ENCODE measurements around the gene KCNC3. TPM values are rescaled to one million over a fixed set of nuclear protein-coding genes. Genes with fewer than 3 reads are reported as not detected.

The KCNC3 gene
- total and polyA plus RNA-seq, 2 experiments from 2014 or later: 1.3 to 3.4 TPM

GRCh38 chr19:50331221-50331993 is 2.2 kb upstream of the KCNC3 start:
- no peak overlapping the region for H3K27ac Mint-ChIP-seq
- peaks cover 26% of the 10 kb centered on the region for H3K4me1 ChIP-seq (ENCODE audit: insufficient read depth)

More at GRCh38 chr19:50331221-50331993, 2.2 kb upstream of the KCNC3 start:
- DNase-seq (ENCODE audit: low spot score) (peak; percentile 94), ATAC-seq (no peak)
- Histone ChIP-seq H3K27me3 (ENCODE audit: insufficient read depth) (peaks cover 25% of the 10 kb centered on the region), H3K79me2 (replicated peaks; ENCODE audit: insufficient read depth) (peaks cover 16% of the 10 kb centered on the region), H3K4me3 (peak overlapping the region; percentile 88), H3K27ac (ENCODE audit: low read depth) (peak overlapping the region; percentile 100), H3K36me3 (ENCODE audit: insufficient read depth) (no peaks in the 10 kb centered on the region), H4K20me1 (replicated peaks; ENCODE audit: insufficient read depth) (peaks cover 12% of the 10 kb centered on the region; the same call in 1 of the 2 replicates), H3K9me2 (ENCODE audit: insufficient read depth) (0 out of 2 replicates have a peak, but pooled peaks cover 3% of the 10 kb centered on the region), H3K4me2 (peak overlapping the region; percentile 98), H3F3A (replicated peaks; ENCODE audit: low read depth) (peaks cover 21% of the 10 kb centered on the region), H2AFZ (no peak overlapping the region)
- H3K9me3 Mint-ChIP-seq: peaks cover 85% of the 10 kb centered on the region
- H3K36me3 Mint-ChIP-seq (ENCODE audit: low read depth): peaks cover 60% of the 10 kb centered on the region
- H3K27me3 Mint-ChIP-seq (ENCODE audit: insufficient read depth, low read depth, poor library complexity): peaks cover 18% of the 10 kb centered on the region
- TF ChIP-seq CREB1 (CRISPR knock-in tag; IDR thresholded peaks at IDR 0.05; ENCODE audit: low read depth): no peak
- no peak for TF ChIP-seq EZH2 (IDR thresholded peaks at IDR 0.05; ENCODE audit: low read depth, unreplicated experiment)
- no peak for TF ChIP-seq ZNF462 (CRISPR knock-in tag; IDR thresholded peaks at IDR 0.05)
- no peaks in the 10 kb centered on the region for H3K4me1 Mint-ChIP-seq
- no peak overlapping the region for H3K4me3 Mint-ChIP-seq
